Skeletal muscle cell (primary cell): ENCODE data around the gene ATP8B1.
A peak's percentile ranks its signal among the peaks of the same experiment; 100 is the strongest.

Experiments used
- DNase-seq: peaks from one replicate; pipeline ENCODE4 v3.0.0-alpha.2; 2010; ENCODE audit warnings: low read depth
- H3K4me3 ChIP-seq: 2 replicates; pipeline ENCODE4 v1.5.1; 2011; ENCODE audit warnings: low read depth, mild to moderate bottlenecking, control low read depth, low read length, moderate library complexity

Gene ATP8B1

GRCh38 chr18:57797209-57797651 is 5.9 kb downstream of the ATP8B1 start:
- no peak for DNase-seq
- H3K4me3 ChIP-seq: no peak overlapping the region

GRCh38 chr18:57794951-57795728 is 8.0 kb downstream of the ATP8B1 start:
- H3K4me3 ChIP-seq: no peak overlapping the region
- no peak for DNase-seq

DNA sequence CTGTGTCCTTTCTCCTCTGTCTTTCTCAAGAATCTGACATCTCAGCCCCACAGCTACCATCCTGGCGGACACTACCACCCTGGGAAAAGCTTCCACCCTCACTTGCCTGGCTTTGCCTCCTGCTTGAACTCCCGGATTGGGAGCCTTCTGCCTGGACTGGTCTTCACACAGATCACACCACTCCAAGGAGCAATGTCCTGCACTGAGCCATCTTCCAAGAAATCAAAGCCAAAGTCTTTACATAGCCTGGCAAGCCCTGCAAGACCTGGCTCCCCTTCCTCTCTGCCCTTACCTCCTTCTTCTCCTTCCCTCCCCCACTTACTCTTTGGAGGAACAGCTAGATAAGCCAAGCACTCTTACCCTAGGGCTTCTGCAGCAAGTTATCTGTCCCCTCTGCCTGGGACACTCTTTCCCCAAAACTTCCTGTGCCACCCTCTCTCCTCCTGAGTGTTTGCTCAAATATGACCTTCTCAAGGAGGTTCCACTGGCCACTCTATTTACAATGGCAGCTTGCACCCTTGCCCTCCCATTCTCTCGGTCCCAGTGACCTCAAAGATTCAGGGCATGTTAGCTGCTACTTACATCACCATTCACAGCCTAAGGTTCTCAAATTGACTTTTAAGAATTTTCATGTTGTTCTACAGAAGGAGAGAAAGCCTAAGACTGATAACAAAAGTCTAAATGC is 9.7 kb downstream of the ATP8B1 start:
- no peak for DNase-seq
- no peak overlapping the region for H3K4me3 ChIP-seq

- H3K4me3 ChIP-seq: no peak overlapping the region
Observed at GRCh38 chr18:57792631-57793301, 10.3 kb downstream of the ATP8B1 start.

GRCh38 chr18:57791911-57792310 is 11.2 kb downstream of the ATP8B1 start:
- no peak overlapping the region for H3K4me3 ChIP-seq
- DNase-seq: no peak

More at GRCh38 chr18:57792631-57793301, 10.3 kb downstream of the ATP8B1 start:
- DNase-seq: no peak

GRCh38 chr18:57791192-57791591 is 11.9 kb downstream of the ATP8B1 start:
- no peak overlapping the region for H3K4me3 ChIP-seq
- no peak for DNase-seq

GRCh38 chr18:57790316-57790715 is 12.8 kb downstream of the ATP8B1 start:
- no peak overlapping the region for H3K4me3 ChIP-seq
- no peak for DNase-seq

DNA sequence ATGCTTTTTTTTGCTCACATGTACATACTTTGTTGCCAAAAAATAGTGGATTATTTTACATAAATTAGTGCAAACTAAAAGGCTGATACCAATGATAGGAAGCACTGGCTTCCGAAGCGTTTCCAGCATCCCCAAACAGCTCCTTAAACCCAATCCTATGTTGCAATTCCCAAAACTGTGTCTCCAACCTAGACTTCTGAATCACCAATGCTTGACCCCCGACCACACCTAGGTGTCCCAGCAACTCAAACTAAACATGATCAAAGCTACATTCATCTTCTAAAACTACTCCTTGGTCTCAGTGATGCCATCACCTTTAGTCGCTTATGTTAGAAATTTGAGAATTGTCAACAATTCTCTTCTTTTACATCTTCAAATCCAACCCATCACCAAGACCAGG is 13.4 kb downstream of the ATP8B1 start:
- no peak for DNase-seq
- no peak overlapping the region for H3K4me3 ChIP-seq

DNA sequence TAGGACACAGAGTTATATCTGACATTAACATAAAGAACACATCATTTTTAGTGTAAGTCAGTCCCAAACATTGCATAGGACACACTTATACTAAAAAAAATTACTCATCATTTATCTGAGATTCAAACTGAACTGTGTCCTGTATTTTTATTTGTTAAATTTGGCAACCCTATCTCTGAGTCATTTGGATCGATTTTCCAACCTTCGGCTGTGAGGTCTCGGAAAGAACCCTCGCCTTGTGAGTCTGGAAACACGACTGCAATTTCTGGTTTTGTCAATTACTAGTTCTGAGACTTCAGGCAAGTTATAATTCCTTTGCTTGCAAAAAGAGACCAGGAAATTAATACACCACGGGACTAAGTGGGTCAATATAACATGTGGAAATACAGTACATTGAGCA is 14.0 kb downstream of the ATP8B1 start:
- no peak overlapping the region for H3K4me3 ChIP-seq

DNA sequence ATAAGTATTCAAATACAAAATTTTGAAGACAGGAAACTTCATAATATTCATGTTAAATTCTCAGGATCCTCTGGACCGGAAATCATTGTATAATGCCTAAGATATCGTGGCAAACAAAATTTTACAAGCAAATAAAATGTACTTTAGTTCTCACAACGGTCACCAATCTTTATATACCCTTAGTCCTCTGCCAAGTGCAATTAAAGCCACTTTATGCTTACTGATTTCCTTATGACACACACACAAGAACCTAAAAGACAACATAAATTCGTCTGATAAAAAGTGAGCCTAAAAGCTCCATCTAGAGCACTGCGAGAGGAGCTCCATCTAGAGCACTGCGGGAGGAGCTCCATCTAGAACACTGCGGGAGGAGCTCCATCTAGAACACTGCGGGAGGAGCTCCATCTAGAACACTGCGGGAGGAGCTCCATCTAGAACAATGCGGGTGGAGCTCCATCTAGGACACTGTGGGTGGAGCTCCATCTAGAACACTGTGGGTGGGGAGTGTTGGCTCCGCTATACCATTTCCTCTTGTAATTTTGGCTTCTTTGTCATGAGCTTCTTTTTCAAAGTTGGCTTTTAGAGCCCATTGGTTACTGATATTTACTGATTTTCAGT is 15.9 kb downstream of the ATP8B1 start:
- no peak overlapping the region for H3K4me3 ChIP-seq

More for the DNA sequence above, 14.0 kb downstream of the ATP8B1 start:
- DNase-seq: no peak

GRCh38 chr18:57785751-57786437 is 17.2 kb downstream of the ATP8B1 start:
- DNase-seq: no peak
- no peak overlapping the region for H3K4me3 ChIP-seq

More for the DNA sequence above, 15.9 kb downstream of the ATP8B1 start:
- DNase-seq: no peak

DNA sequence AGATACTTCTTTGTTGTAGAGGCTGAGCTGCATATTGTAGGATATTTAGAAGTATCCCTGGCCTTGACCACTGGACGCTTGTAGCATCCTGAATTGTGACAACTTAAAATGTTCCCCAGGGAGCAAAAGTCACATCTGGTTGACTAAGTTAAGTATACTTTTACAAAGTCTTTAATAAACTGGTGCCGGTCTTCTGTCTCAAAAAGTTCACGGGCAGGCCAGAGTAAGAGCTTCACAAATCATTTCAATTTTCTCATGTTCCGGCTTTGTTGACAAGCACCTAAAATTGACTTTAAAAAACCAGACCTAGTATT is 18.4 kb downstream of the ATP8B1 start:
- no peak overlapping the region for H3K4me3 ChIP-seq

GRCh38 chr18:57784034-57784800 is 18.9 kb downstream of the ATP8B1 start:
- H3K4me3 ChIP-seq: no peak overlapping the region
- peak; percentile 66 for DNase-seq

More for the DNA sequence above, 18.4 kb downstream of the ATP8B1 start:
- no peak for DNase-seq

DNA sequence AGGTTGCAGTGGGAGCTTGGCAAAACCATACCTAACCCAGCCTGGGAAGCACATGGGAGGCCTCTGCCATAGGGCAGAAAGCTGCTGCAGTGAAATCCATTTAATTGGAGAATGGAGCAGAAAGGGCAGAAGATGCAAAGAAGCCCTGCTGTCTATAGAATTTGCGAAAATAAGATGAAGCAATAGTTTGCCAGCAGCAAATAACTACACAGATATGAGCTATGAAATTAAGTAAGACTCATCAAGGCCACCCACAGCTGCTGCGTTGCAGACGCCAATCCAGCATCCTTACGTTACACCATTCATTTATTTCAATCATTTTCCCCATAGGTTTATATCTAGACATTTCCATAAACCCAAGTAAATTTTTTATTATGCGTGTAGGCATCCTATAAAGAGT is 21.1 kb downstream of the ATP8B1 start:
- no peak for DNase-seq
- H3K4me3 ChIP-seq: no peak overlapping the region

- H3K4me3 ChIP-seq: peak overlapping the region; percentile 10
- peak; percentile 69 for DNase-seq
Observed at GRCh38 chr18:57780706-57781347, 22.3 kb downstream of the ATP8B1 start.

DNA sequence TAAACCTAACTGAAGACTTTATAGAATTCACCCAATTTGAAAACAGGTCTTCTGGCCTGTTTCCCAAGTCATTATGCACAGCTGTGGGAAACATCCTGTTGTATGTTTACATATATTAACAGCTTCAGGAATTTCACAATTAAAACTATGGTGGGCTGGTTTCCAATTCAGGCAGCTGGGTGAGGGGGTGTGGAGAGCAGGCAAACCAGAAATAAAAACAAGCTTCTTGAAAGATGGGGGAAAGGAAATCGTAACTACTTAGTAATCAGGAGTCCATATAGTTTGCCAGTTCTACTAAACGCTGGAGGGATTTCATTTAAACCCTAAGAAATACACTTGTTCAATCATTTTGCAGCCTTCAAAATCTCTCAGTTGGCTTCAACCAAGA is 22.8 kb downstream of the ATP8B1 start:
- H3K4me3 ChIP-seq: no peak overlapping the region
- DNase-seq: peak; percentile 36

GRCh38 chr18:57776767-57777166 is 26.3 kb downstream of the ATP8B1 start:
- H3K4me3 ChIP-seq: no peak overlapping the region
- no peak for DNase-seq

- DNase-seq: no peak
- no peak overlapping the region for H3K4me3 ChIP-seq
Observed at GRCh38 chr18:57776354-57776753, 26.8 kb downstream of the ATP8B1 start.
